ENCODE results near the gene MBTPS1. TPM values are rescaled to one million over a fixed set of nuclear protein-coding genes. Genes with fewer than 3 reads are reported as not detected.

The MBTPS1 gene
- total RNA-seq (2014; rRNA removed; shearing (Covaris generic)), result 69.0 and 81.6 TPM in 2 replicates

DNA sequence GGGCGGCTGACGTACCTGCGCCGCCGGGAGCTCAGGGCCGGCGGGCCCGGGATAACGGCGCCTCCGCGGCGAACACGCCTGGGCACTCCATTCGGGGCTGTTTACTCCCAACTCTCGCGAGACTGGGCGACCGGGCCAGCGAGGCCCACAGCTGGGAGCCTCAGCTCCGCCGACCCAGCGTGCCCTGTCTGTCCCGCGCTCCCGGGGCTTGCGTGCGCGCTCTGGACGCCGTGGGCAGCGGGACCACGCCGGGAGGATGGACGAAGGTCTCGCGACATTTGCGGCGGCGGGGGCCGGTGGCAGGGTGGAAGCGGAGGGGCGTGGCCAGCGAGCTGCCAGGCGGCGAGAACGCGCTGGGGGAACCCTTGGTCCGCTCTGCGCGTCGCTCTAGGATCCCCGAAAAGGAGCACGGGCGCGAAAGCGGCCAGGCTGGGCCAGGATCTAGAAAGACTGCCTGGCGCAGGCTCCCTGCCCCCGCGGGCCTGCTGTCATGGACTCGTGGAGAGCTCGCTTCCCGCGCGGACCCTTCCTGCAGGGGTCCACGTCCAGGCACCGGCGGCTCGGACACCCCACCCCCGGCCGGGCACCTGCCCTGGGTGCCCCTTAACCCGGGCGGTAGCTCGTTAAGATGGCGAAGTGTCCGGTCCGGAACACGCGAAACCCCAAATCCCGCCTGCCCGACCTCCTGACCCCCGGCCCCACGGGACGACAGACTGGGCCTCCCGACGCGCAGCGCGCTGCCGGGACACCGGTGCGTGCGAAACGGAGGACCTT is at the start of gene MBTPS1:
TSS of gene MBTPS1 (minus strand) at position 223 of the 774 bp plus-strand sequence. CDS start 15,159 bp downstream, outside the sequence.

DNA sequence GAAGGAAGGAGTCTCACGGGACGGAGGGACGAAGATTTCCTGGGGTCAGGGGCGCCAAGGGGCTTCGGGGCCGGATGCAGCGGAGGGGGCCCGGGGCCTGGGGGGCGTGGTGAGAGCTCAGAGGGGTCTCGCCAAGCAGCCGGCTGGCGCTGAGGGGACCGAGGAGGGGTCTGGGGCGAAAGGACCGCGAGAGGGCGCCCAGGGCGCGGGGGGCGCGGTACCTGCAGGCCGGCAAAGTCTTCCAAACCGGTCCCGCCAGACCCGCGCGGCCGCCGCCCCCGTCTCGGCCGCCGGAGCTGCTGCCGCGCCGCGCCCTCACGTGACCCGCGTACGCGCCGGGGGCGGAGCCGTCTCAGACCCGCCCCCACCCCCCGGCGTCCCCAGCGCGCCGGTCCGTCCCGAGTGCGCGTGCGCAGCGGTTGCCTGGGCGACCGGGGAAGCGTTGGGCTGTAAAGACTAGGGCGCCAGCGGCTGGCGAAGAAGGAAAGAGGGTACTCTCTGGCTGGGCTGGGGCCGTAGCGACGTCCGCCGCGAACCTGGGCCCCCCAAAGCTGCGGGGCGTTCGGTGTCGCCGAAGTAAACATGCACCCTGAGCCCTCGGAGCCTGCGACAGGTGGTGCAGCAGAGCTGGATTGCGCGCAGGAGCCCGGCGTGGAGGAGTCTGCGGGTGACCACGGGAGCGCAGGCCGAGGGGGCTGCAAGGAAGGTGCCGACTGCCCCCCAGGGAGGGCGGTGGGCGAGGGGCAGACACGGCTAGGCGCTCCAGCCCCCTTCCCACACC is 28.3 kb upstream of the MBTPS1 start, which contains the start of the genes DNAAF1 and HSDL1:
TSS of gene DNAAF1 (plus strand) at position 450 of the 781 bp plus-strand sequence. CDS start at position 583, 133 bp downstream.
TSS of gene HSDL1 (minus strand) at position 319 of the 781 bp plus-strand sequence. CDS start 13,856 bp downstream, outside the sequence.

DNA sequence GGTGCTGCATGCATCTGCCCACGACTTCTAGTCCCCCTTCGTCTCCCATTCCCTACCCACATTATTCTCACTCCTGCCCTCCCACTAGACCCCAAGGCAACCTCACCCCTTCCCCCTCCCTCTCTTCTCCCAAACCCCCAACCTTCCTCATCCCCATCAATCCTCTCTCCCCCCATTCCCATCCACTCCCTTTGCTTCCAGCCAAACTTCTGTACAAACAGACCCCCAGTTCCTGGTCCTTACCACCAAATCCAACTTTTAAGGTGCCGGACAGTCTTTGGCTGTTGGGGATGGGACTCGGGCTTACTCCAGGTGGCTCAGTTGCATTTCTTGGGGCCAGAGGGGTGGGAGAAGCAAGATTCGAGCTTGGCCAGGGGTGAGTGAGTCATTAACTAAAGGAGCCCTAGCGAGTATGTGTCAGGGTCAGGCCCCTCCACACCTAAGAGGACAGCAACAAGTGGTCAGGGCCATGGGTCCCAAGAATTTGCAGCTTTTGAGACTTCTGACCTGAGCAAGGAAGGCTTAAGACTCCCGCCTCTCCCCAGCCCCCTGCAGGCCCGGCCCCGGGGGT is 74.3 kb downstream of the MBTPS1 start, which contains the start of gene SLC38A8:
TSS of gene SLC38A8 (minus strand) at position 488 of the 571 bp plus-strand sequence. CDS start 638 bp downstream, outside the sequence.

Small RNAs within 50 kb of the gene (small RNA-seq; reads per million reads assigned to genes)
- gene RNA5SP432, result not detected

Other genes with a start within 250 kb of the MBTPS1 start
- 2.2 and 2.3 TPM in 2 replicates for gene MLYCD, start 217.8 kb downstream of the MBTPS1 start, total RNA-seq (2014; rRNA removed; shearing (Covaris generic))
- gene OSGIN1, start 163.7 kb downstream of the MBTPS1 start, total RNA-seq (2014; rRNA removed; shearing (Covaris generic)), result 1.3 and 1.9 TPM in 2 replicates
- gene NECAB2, start 148.7 kb downstream of the MBTPS1 start, total RNA-seq (2014; rRNA removed; shearing (Covaris generic)), result 0.04 and 0.82 TPM in 2 replicates
- not detected in 2 replicates for gene SLC38A8, start 74.1 kb downstream of the MBTPS1 start, total RNA-seq (2014; rRNA removed; shearing (Covaris generic))
- 8.7 and 15.8 TPM in 2 replicates for gene HSDL1, start 28.2 kb upstream of the MBTPS1 start, total RNA-seq (2014; rRNA removed; shearing (Covaris generic))
- gene DNAAF1, start 28.4 kb upstream of the MBTPS1 start, total RNA-seq (2014; rRNA removed; shearing (Covaris generic)), result 0.38 and 0.90 TPM in 2 replicates
- 36.1 and 39.4 TPM in 2 replicates for gene TAF1C, start 70.1 kb upstream of the MBTPS1 start, total RNA-seq (2014; rRNA removed; shearing (Covaris generic))
- 0.13 TPM in 1 of 2 replicates, not detected in the other for gene ADAD2, start 74.2 kb upstream of the MBTPS1 start, total RNA-seq (2014; rRNA removed; shearing (Covaris generic))
- gene KCNG4, start 123.1 kb upstream of the MBTPS1 start, total RNA-seq (2014; rRNA removed; shearing (Covaris generic)), result not detected in 2 replicates
- gene WFDC1, start 177.9 kb upstream of the MBTPS1 start, total RNA-seq (2014; rRNA removed; shearing (Covaris generic)), result not detected in 2 replicates

All from A375 (cell line).